Heart left ventricle (tissue), 13 donors: ENCODE data around the gene RANBP17.
"Not testable (repeated sequence)": the region's sequence is repeated elsewhere in the genome, so short reads cannot be mapped to it uniquely, and the experiment has no call there.

ENCODE experiments used
- CTCF ChIP-seq, 12 donors: fragments of 200-600 bp; sonication (generic) in 4 of 12; IDR thresholded peaks; one replicate each; pipeline versions ENCODE4 v1.5.0 to v1.8.0; 2018 to 2022; ENCODE audit warnings: antibody characterized with exemption in 12 of 12, mild to moderate bottlenecking in 5 of 12
- POLR2A ChIP-seq, 2 donors: fragments of 450-650 bp; IDR thresholded peaks; one replicate each; pipeline ENCODE4 v1.6.1; 2017; ENCODE audit warnings: antibody characterized with exemption in 2 of 2, mild to moderate bottlenecking in 2 of 2, moderate library complexity in 2 of 2
- donor health status: ischemic (EF 13 %, LVEDD 7.1; RV severe dilation, severe dysfunction).
- donor health status: DM: no; HTN: yes; CAD: no.
- donor health status: DM: no; HTN: no; CAD: no.
- donor health status: ischemic (EF 25% LVEDD 6.9; RV normal size, moderate dysfunction).
- donor health status: ischemic (EF 25% LVEDD 5.7; RV mildly dilated, moderate dysfunction).
- donor health status: ischemic (EF 35%, LVEDD 5.7; RV mildly dilated, moderate dysfunction).
- donor health status: nonischemic (EF 11% LVEDD 7.7; RV severe dilation, severe dysfunction).
- donor health status: DM: yes; HTN: yes; CAD: no.
- donor health status: PGD.
- donor health status: ischemic (EF 29% LVEDD 5.4; RV normal size, mild dysfunction).
- donor health status: nonischemic (EF 23%, LVEDD 6.1; RV moderate dilation, normal function).

- TF ChIP-seq POLR2A, CTCF (IDR thresholded peaks at IDR 0.05): not testable (repeated sequence)
These were observed 27.8 kb upstream of the RANBP17 start for GRCh38 chr5:170833981-170834380.
